HG03196 (cell line): Measurements from ENCODE around the gene MARCHF3.
"Not testable (repeated sequence)": the region's sequence is repeated elsewhere in the genome, so short reads cannot be mapped to it uniquely, and the experiment has no call there.

Source experiments
- ATAC-seq: cut with Tn5 transposase; IDR thresholded peaks from one replicate; pipeline ENCODE4 v1.9.1; 2021; ENCODE audit not compliant: unreplicated experiment

Gene MARCHF3

DNA sequence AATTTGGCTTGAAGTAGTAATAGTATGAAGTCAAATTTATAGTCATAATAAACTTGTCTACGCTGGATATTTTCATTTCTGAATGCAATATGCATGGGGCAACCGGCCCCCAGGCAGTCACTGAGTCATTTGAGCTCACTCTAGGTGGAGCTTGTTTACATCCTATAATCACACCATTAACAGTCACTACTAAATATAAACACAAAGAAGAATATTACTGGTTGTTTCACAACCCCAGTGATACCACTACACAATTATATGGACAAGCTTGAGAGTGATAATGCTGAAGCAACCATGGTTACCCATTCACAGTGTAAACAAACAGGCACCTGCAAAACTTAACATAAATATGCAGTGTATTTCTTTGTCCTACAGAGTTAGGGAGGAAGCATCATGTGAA lies 68.7 kb downstream of the MARCHF3 start:
- no peak for ATAC-seq

DNA sequence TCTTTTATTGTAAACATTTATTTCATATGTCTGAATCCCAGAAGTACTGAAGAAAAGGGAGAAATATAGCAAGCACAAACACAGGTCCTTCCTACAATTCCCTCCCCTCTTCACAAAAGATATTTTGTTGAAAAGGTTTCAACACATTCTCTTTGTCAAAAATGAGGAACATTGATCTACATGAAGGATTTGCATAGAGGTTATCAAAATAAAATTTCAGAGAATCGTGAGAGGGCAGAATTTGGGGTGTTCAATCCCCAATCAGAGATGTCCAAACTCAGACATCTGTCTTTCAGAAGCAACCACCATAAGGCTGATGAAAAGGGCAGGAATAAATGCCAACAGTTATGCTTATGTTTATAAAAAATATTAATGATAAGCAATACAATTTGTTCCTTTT lies 69.2 kb downstream of the MARCHF3 start:
- no peak for ATAC-seq

DNA sequence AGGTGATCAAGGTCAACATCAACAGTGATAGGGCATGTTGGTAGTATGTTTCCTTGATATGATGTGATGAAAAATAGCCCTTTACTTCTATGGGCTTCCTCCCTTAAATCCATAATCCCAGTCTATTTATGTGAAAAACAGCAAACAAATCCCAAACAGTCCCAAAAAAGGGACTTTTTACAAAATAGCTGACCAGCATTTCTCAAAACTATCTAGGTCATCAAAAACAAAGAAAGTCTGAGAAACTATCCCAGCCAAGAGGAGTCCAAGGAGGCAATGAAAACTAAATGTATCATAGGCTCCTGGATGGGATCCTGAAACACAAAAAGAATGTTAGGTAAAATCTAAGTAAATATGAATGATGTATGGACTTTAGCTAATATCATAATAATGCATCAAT lies 71.2 kb downstream of the MARCHF3 start:
- no peak for ATAC-seq

DNA sequence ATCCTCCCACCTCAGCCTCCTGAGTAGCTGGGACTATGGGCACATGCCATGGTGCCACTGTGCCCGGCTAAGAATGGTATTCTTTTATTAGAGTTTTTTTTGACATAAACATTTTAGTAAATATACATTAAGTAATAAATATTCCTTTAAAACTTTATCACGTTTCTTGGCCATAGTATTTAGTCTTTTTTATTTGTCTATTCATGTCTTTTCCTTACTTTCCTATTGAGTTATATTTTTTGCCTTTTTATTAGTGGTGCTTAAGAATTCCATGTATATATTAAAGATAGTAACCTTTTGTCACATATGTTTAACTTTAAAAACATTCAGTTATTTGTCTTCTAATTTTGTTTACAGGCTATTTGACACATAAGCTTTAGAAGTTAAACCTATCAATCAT lies 73.4 kb downstream of the MARCHF3 start:
- no peak for ATAC-seq

DNA sequence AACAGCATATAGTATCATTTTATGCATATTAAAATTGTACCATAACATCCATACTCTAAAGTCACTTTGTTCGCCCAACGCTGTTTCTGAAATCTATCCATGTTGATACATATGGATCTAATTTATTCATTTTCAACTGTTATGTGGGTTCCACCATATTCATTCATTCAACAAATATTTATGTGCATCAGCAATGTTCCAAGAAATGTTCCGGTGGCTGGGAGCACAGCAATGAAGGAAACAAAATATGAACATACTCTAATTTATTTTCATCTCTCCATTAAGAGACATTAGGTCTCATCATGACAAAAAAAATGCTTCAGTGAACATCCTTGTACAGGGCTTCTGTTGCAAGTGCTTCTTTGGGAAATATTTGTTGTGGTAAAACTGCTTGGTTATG lies 75.4 kb downstream of the MARCHF3 start:
- no peak for ATAC-seq

DNA sequence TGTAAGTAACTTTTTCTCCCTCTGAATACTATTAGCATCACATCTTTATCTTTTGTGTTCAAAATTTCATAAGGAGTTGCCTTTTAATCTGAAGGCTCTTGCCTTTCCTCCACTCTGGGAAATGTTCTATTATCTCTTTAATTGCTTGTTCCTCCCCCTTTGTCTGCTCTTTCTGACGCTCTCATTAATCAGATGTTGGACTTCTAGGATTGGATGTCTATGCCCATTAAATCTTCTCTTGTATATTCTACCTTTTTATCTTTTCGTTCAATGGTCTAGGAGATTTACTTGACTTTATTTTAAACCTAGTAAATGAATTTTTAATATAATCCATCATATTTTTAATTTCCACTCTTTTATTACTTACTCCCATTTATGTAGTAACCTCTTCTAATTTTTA lies 76.7 kb downstream of the MARCHF3 start:
- no peak for ATAC-seq

DNA sequence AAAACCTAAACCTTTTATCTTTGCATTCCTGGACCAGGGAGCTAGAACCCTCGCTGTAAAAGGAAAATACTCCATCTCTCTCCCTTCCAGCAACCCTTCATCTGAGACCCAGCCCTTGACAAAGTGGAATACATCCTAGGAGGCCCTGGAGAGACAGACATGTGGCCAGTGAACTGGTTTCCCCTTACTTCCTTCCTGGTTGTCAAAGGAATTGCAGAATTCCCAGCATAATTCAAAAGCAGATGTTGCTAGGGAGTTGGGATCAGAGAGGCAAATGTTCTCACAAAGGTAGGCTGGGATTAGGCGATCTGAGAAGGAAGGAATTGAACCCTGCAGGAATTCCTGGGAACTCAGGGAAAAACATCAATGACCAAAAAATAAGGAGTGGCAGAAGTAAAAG lies 80.9 kb downstream of the MARCHF3 start:
- ATAC-seq = no peak

DNA sequence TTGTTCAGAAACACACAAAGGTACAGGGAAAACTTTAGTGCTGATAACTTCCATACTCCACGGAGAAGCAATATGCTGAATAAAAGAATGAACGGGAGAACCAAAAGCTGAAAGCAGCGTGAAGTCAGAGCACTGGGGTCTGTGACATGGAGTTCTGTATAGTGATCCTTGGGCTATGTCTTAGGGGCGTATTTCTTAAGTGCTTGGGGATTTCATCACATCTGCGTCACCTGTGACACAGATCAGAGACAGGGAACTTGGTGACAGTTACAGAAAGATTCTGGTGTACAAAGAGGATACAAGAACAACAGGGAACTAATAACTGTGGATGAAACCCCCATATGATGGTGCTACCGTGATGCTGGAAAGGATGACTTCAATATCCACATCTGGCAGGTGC lies 81.9 kb downstream of the MARCHF3 start:
- ATAC-seq = no peak

DNA sequence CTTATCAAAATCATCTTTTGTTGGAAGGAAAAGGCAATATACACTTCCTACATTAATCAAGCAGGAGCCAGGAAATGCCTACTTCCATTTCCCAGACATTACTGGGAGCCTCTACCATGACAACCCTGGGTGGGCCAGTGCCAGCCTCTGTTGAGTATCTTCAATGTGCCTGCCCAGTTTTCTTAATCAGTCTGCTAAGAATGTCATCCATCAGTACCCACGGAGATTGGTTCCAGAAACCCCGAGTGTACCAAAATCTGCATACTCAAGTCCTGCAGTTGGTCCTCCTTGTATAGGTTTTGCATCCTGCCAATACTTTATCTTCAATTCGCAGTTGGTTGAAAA lies 82.4 kb downstream of the MARCHF3 start:
- ATAC-seq = no peak

DNA sequence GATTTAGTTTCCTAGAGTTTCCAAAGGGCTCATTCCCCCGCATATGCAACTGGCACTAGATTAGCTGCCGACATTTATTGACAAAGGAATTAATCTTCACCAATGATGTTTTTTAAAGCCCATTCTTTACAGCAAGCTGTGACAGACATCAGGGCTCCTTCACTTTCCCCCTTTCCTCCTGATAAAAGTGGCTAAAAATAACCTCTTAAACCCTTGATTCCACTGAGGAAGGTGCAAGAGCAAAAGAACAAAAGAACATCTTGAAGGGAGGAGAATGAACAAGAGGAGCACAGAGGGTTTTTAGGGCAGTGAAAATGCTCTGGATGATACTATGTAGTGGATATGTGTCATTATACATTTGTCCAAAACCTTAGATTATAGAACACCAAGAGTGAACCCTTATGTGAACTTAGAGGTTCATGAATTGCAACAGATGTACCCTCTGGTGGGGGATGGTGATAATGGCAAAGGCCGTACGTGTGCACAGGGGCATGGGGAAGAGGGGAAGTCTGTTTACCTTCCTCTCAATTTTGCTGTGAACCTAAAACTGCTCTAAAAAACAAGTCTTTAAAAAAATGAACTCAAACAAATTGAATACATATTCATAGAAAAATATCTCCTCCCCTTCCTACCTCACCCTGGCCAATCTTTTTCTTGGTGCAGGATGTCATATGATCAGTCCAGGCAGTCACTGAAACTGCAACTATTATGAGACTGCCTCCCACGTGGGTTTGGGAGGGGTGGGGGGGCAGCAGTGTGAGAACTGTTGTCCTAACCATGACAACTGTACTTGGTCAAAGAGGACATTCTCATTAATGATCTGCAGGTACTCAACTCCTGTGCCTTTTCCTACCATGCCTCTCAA lies 83.0 kb downstream of the MARCHF3 start:
- ATAC-seq = peak; percentile 91

DNA sequence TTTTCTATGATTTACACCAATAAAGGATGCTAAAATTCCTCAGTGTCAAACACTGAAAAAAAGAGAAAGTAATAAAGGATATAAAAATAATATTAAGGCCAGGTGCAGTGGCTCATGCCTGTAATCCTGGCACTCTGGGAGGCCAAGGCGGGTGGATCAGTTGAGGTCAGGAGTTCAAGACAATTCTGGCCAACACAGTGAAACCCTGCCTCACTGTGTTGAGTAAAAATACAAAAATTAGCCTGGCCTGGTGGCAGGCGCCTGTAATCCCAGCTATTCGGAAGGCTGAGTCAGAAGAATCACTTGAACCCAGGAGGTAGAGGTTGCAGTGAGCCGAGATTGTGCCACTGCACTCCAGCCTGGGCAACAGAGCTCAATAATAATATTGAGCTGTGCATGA lies 87.5 kb downstream of the MARCHF3 start:
- not testable (repeated sequence) for ATAC-seq

DNA sequence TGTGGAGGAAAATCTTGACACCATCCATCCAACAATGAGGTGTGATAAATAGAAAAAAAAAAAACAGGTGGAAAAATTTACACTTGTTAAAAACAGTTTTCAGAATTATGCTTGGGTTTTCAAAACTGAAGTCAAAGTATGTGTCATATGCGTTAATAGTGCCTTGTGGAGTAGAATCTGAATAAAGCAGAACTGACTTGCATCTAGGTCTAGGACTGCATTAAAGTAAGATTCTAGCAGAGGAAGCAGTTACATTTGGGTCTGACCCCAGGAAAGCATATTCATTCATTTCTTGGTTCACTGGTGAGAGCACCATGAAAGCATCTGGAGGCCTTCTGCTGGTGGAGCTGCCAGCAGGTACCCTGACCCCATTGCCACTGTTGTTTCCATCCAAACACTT lies 89.0 kb downstream of the MARCHF3 start:
- no peak for ATAC-seq

DNA sequence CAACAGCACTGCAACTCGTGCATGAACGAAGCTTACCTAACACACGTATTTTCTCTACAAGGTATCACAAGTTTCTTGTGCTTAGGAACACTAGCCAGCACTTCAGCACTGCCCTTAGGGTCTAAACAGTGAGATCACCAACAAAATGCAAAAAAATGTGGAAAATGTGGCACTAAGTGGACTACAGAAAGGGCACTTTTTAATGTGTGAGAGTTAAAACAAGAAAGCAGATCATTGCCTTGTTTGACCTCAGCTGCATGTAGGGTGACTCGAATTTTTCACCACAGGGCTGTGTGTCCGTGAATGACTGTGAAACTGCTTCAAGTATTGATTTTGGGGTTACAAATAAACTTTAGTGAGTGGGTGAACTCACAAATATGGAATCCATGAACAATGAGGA lies 90.5 kb downstream of the MARCHF3 start:
- ATAC-seq = no peak

DNA sequence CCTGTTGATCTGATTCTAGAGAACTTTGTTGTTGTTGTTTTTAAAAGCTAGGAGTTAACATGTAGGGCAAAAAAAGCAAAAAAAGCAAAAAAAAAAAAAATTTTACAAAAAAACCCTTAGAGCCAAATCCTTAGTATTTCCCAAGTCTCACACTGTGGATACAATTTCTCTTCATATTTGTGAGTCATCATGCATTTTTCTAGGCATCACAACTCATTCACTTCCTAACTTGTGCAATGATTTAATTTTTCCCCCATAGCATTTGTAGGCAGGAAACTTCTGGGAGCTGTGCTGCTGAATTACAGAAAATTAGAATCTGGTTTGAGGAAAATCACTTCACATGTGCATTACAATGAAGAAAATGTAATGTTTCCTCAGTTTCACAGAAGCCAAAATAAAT lies 91.9 kb downstream of the MARCHF3 start:
- ATAC-seq = no peak

DNA sequence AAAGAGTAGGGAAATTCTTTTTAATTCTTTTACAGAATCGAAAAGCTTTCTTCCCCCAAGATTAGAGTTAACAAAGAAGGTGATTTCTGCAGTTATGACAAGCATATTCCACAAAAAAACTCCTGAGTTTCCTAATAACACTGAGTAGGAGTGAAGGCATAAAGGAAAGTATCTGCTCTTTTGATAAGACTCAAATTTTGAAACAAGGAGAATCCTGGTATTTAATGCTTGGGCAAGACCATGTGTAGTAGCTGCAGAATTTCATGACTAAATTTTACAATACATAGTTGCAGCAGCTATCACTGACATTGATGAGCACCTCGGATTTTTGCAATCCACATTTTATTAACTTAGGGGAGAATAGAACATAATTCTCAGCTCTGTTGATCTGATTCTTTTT lies 92.6 kb downstream of the MARCHF3 start:
- no peak for ATAC-seq

DNA sequence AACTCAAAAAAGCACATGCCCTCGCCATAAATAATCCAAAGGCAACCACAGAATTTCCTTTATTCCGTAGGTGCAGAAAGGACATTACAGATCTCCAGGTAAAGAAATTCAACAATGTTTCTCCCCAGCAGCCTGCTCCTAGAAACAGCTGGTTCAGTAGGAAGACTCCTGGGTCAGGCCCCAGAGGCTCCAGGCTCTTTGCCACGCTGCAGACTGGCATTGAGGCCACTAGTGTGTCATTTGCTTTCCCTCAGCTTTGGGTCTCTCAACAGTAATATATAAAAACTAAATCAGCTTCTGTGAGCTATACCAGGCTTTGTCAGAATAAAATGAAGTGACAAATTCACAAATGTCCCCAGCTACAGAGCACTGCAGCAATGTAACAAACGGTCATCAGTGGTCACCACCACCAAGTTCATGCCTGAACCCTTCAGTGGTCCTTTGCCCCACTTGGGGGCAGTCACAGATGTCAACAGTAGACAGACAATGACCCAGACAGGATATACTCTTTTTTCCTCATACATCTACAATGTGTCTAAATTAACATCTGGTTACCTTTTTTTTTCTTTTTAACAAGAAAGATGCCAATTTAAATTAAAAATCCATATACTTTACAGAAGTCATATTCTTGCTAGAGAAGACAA lies 93.5 kb downstream of the MARCHF3 start:
- no peak for ATAC-seq

DNA sequence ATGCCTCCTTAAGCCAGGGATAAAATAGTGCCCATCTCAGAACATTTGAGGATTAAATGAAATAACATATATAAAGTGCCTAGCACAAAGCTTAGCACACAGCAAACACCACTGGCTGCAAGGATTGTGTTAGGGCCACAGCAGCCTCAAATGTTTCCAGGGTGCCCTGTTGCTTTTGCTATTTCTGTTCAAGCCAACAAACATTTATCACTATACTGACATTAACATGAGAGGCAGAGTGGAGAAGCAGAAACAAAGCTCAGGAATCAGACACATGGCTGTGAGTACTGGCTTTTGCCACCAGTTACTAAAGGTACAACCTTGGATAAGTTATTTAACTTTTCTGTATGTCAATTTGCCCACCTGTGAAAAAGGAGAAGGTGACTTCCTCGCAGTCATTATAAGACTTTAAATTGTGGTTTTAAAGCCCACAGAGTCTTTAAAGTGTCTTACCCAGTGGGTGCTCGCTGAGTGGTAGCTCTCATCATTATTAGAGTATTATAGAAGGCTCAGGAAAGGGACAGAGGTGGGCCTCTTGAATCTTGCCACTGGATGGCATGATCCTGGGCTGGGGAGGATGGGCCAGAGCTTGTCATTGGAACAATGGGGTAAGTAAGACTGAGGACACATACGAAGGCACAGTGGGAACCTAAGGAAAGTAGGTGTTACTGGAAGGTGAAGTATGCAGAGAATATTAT lies 98.2 kb downstream of the MARCHF3 start:
- ATAC-seq = no peak

DNA sequence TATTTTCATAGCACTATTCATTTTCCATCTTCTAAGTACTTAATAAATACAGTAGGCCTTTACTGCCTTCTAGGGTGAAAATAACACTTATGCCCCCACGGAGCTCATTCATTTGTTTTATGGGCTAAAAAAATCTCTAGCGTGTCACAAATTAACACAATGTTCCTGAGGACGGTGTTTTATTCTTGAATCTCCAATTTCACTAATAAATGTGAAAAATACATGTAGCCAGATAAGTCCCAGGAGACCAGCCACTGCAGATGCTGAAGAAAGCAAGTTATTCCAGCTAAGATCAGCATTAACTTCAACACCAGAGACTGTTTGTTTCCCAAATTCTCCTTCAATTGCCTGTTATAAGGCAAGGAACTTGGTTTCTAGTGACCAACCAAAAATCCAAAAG lies 102.3 kb downstream of the MARCHF3 start:
- no peak for ATAC-seq

DNA sequence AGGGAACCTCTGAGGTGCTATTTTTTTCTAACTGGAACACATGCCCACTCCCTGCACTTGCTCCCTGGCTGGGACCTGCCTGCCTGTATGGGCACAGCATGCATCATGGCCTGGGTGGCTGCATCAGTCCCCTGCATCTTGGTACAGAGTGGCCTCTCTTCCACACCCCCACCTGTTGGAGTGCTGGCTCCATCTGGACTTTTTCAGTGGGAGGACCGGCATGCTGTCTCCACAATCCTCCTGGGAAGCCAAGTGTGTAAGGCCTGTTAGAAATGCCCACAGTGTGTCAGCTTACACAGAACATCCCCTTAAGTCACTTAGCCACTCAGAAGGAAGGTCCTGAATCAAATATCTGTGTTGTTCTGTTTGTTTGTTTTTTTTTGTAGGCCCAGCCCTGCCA lies 102.9 kb downstream of the MARCHF3 start:
- no peak for ATAC-seq

DNA sequence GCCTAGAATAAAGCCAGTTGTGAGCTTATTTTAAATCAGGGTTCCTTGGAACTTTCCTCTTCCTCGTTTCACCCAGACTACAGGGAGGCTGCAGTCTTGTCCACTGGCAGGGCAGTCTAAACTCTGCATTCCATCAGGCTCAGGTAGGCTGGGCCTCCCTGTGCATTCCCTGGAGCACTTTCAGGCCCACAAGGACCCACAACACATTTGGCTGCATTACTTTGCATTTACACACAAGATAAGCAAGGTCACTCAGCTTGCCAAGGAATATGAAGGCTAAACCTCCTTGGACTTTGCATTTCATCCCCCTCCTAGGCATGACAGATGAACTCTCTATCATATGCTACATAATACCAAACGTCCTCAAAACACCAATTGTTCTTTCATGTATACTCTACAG lies 104.2 kb downstream of the MARCHF3 start:
- ATAC-seq = no peak

DNA sequence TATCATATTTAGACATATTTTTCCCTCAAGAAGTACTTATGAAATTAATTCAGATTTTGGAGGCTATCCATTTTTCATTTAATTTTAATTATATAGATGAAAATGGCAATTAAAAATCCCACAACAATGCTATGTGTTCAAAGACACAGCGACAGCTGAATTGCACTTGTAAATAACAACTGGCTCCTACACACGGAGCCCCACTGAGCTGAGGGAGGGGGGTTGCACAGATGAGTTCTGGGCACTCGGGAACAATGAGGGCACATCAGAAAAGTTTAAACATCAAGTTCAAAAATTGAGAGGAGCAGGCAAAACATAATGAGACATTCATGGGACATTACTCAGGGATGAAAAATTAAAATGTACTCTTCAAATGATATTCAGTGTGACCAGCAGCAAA lies 104.9 kb downstream of the MARCHF3 start:
- ATAC-seq = no peak

DNA sequence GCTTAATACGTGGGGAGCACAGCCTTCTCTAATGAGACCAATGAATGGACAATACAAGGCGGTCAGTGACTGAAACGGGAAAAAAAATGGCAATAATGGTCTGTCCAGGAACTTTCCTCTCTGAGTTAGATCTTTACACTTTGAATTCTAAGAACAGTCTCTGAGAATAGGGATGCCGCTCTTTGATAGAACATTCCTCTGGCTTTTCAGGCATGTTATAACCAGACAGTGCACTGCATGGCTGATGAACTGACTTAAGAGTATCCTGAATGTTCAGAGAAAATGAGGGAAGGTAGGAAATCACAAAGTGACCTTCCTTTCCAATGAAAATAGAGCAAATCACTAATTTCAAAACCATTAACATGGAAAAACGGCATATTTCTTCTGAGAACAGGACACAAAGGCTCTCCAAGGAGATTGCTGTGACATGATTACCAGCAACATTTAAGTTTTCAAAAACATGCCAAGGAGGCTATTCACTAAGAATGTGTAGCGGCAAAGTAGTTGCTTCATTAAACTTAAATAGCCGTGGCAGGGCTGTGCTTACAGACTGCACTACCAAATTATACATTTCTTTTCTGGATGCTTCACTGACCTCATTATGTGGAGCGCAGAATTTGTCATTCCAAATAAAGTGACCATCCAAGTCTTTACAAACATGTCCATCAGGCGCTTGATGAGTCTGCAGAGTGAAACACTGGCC lies 105.9 kb downstream of the MARCHF3 start:
- no peak for ATAC-seq
